H7 (cell line): ENCODE results near the gene SHROOM4. TPM values are rescaled to one million over a fixed set of nuclear protein-coding genes. Genes with fewer than 3 reads are reported as not detected.

ENCODE experiments used
- DNase-seq: peaks from one replicate; pipeline ENCODE4 v3.0.0; 2012
- H3K27me3 ChIP-seq: 2 replicates; pipeline ENCODE4 v1.6.0; 2011; ENCODE audit warnings: mild to moderate bottlenecking, low read length; ENCODE audit not compliant: control insufficient read depth, insufficient read depth
- H3K36me3 ChIP-seq: replicated peaks from 2 replicates; pipeline ENCODE4 v1.5.1; 2011; ENCODE audit warnings: low read length; ENCODE audit not compliant: control insufficient read depth, insufficient read depth
- H3K4me3 ChIP-seq: 2 replicates; pipeline ENCODE4 v1.5.1; 2011; ENCODE audit warnings: low read depth, mild to moderate bottlenecking, control low read depth, low read length, moderate library complexity; ENCODE audit not compliant: insufficient read depth
- total RNA-seq: library from RNA; depleted of rRNA; stranded (reverse); fragments of >200 nt; shearing (Covaris generic); gene quantifications from 2 replicates; pipeline ENCODE4 v1.2.3, GENCODE V29; 2014

Gene SHROOM4
- total RNA-seq, 1 experiment from 2014 or later: 10.2 TPM

DNA sequence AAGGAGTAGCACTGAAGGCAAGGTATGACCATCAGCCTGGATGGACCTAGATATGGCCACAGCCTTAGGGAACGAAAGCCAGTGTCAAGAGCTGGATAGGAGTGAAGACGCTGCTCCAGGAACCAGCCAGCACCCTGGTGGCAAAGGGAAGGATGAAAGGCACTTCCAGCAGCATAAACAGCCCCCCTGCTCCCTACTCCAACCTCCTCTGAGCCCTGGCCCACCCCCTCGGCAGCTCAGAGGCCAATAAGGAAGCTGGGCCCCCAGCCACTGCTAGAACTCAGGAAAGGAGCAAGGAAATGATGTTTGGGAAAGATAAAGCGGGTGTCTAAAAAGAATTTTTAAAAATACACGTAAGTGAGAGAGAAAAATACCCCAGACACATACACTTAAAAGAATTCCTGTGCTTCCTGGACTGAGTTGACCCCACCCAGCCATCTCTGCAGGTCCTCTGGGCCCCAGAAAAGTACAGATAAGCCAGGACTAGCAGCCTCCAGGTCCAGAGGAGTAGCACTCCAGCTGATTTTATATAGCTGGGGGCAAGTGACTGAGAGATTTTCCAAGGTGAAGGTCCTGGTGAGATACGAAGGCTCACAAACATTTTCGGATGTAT is 170.4 kb downstream of the SHROOM4 start:
- no peak for DNase-seq
- Histone ChIP-seq H3K27me3 (no peaks in the 10 kb centered on the region), H3K36me3 (no peaks in the 10 kb centered on the region; the same call in 1 of the 2 replicates), H3K4me3 (no peak overlapping the region)

DNA sequence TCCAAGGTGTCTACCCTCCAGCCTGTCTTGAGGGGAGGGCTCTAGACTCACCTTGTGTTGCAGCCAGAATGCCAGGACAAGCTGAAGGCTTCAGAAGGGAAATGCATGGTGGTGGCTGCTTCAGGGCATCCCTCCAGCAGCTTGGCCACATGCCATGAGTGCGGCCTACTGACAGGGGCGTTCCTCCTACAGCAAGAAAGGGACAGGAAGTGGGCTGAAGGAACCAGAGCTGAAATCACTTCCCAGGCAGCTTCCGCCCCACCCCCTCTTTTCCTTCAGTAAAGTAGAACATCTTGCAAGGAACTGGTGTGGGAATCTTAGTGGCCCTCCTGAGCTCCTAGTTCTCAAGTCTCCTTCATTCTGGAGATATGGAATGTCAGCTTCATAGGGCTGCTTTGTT is 175.9 kb downstream of the SHROOM4 start:
- no peak for DNase-seq
- Histone ChIP-seq H3K36me3 (peaks cover 6% of the 10 kb centered on the region), H3K27me3 (no peaks in the 10 kb centered on the region), H3K4me3 (no peak overlapping the region)

GRCh38 chrX:50635817-50636365 is 178.1 kb downstream of the SHROOM4 start:
- Histone ChIP-seq H3K4me3 (no peak overlapping the region), H3K36me3 (peaks cover 6% of the 10 kb centered on the region), H3K27me3 (no peaks in the 10 kb centered on the region)
- no peak for DNase-seq

DNA sequence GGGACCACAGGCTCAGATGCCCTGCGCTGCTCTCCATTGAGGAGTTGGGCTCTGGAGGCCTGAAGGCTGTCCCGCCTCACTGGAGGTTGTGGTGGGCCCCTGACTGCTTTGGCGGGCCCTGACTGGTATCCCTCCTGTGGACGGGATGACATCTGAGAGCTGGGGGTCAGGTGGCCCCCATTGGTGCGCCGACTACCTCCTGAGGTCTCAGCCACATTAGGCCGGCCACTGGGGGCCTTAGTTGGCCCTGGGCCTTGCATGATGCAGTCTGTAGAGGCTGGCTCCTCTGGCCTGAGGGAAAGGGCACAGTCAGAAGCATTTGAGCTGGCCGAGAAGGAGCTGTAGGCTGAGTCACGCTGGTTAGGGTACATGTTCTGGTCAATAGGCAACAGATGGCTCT is 178.8 kb downstream of the SHROOM4 start:
- Histone ChIP-seq H3K4me3 (no peak overlapping the region), H3K27me3 (no peaks in the 10 kb centered on the region), H3K36me3 (peaks cover 6% of the 10 kb centered on the region)
- DNase-seq: no peak

DNA sequence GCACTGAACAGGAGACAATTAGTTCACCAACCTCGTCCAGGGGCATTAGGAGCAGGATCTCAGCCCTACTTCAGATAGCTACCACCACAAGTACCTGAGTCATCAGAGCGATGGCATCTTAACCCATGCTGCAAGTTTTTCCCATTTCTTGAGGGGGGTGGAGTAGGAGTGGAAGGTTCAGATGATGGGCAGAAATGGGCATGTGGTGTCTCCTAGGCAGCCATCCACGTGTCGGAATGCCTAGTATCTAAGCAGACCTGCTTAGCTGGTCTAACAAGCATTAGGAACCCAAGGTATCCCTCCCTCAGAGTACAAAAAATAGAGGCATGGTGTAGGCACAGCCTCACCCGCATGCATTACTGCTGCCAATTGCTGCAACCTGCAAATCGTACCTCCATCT is 184.2 kb downstream of the SHROOM4 start:
- Histone ChIP-seq H3K27me3 (no peaks in the 10 kb centered on the region), H3K4me3 (no peak overlapping the region), H3K36me3 (peaks cover 4% of the 10 kb centered on the region)
- DNase-seq: no peak

GRCh38 chrX:50627696-50628095 is 186.3 kb downstream of the SHROOM4 start:
- no peak for DNase-seq
- H3K36me3 ChIP-seq: no peaks in the 10 kb centered on the region
- no peak overlapping the region for H3K4me3 ChIP-seq
- H3K27me3 ChIP-seq: no peaks in the 10 kb centered on the region

DNA sequence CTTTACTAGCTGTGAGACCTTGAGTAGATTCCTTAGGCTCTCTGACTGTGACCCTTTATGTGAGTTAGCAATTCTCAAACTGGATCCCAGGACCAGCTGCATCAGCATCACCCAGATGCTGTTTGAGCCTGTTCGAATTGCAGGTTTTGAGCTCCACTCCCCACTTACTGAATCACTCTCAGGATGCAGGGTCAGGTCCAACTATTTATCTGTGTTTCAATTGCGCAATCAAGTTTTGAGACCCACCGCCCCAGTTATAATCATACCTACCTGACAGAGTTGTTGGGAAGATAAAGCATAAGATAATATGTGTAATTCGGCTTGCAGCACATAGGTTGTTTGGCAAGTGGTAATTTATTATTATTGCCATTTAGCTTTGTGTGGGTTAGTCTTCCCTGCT is 187.6 kb downstream of the SHROOM4 start:
- no peaks in the 10 kb centered on the region for H3K36me3 ChIP-seq
- H3K4me3 ChIP-seq: no peak overlapping the region
- no peak for DNase-seq
- H3K27me3 ChIP-seq: no peaks in the 10 kb centered on the region

GRCh38 chrX:50622751-50623150 is 191.2 kb downstream of the SHROOM4 start:
- no peaks in the 10 kb centered on the region for H3K36me3 ChIP-seq
- DNase-seq: no peak
- H3K4me3 ChIP-seq: no peak overlapping the region
- no peaks in the 10 kb centered on the region for H3K27me3 ChIP-seq

- no peaks in the 10 kb centered on the region for H3K36me3 ChIP-seq
- DNase-seq: no peak
- no peak overlapping the region for H3K4me3 ChIP-seq
- H3K27me3 ChIP-seq: no peaks in the 10 kb centered on the region
Observed at GRCh38 chrX:50618788-50619558, 195.0 kb downstream of the SHROOM4 start.

- no peak for DNase-seq
- H3K36me3 ChIP-seq: no peaks in the 10 kb centered on the region
- no peak overlapping the region for H3K4me3 ChIP-seq
- H3K27me3 ChIP-seq: no peaks in the 10 kb centered on the region
Observed at GRCh38 chrX:50617183-50617582, 196.8 kb downstream of the SHROOM4 start.

- no peak overlapping the region for H3K4me3 ChIP-seq
Observed at GRCh38 chrX:50615570-50616158, 198.3 kb downstream of the SHROOM4 start.

GRCh38 chrX:50614460-50614859 is 199.5 kb downstream of the SHROOM4 start:
- no peaks in the 10 kb centered on the region for H3K27me3 ChIP-seq
- no peak overlapping the region for H3K4me3 ChIP-seq
- H3K36me3 ChIP-seq: no peaks in the 10 kb centered on the region
- no peak for DNase-seq

More at GRCh38 chrX:50615570-50616158, 198.3 kb downstream of the SHROOM4 start:
- DNase-seq: no peak
- Histone ChIP-seq H3K36me3 (no peaks in the 10 kb centered on the region), H3K27me3 (no peaks in the 10 kb centered on the region)

- Histone ChIP-seq H3K27me3 (no peaks in the 10 kb centered on the region), H3K36me3 (no peaks in the 10 kb centered on the region), H3K4me3 (no peak overlapping the region)
- DNase-seq: no peak
Observed at GRCh38 chrX:50613846-50614245, 200.1 kb downstream of the SHROOM4 start.

- H3K27me3 ChIP-seq: no peaks in the 10 kb centered on the region
- no peak for DNase-seq
- H3K4me3 ChIP-seq: no peak overlapping the region
- H3K36me3 ChIP-seq: no peaks in the 10 kb centered on the region; the same call in 1 of the 2 replicates
Observed at GRCh38 chrX:50609796-50610195, 204.2 kb downstream of the SHROOM4 start.
